ENCODE data around the gene RALB.
"Not testable (repeated sequence)": the region's sequence is repeated elsewhere in the genome, so short reads cannot be mapped to it uniquely, and the experiment has no call there.

The RALB gene

DNA sequence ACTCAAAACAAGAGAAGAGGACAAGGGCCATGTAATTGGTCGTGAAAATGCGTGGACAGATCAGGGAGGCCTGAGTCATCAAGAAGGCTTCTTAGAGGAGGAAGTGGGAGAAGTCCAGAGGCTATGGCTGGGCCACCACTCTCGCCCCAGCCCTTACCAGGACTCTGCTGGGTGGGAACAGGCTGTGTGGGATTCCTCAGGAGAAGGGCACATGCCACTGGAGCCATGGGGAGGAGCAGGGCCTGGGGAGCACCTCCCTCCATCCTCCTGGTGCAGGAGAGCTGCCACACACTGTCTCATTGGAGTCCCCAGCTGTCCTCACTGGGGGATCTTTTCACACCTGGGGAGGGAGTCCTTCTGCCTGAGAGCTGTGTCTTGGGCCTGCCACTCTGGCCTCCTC lies 9.4 kb upstream of the RALB start:
- DNase-seq (ENCODE audit: low read depth in 2 of 2): no peak

DNA sequence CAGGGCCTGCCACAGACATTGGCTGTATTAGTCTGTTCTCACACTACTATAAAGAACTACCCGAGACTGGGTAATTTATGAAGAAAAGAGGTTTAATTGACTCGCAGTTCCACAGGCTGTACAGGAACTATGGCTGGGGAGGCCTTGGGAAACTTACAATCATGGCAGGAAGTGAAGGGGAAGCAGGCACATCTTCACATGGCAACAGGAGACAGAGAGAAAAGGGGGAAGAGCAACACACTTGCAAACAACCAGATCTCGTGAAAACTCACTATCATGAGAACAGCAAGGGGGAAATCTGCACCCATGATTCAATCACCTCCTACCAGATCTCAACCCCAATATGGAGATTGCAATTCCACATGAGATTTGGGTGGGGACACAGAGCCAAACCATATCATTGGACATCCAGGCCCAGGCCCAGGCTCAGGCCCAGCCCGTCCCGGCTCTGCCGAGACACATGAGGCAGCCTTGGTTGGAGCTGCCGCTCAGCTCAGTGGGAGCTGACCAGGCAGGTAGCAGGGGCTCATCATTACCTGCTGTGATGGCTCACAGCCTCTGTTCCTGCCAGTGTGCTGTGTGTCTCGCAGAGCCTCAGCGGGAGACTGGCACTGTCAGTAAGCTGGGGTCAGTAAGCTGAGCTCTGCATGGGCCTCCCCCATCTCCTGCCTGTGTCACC lies 8.6 kb upstream of the RALB start:
- no peak for DNase-seq (ENCODE audit: low read depth in 2 of 2)

DNA sequence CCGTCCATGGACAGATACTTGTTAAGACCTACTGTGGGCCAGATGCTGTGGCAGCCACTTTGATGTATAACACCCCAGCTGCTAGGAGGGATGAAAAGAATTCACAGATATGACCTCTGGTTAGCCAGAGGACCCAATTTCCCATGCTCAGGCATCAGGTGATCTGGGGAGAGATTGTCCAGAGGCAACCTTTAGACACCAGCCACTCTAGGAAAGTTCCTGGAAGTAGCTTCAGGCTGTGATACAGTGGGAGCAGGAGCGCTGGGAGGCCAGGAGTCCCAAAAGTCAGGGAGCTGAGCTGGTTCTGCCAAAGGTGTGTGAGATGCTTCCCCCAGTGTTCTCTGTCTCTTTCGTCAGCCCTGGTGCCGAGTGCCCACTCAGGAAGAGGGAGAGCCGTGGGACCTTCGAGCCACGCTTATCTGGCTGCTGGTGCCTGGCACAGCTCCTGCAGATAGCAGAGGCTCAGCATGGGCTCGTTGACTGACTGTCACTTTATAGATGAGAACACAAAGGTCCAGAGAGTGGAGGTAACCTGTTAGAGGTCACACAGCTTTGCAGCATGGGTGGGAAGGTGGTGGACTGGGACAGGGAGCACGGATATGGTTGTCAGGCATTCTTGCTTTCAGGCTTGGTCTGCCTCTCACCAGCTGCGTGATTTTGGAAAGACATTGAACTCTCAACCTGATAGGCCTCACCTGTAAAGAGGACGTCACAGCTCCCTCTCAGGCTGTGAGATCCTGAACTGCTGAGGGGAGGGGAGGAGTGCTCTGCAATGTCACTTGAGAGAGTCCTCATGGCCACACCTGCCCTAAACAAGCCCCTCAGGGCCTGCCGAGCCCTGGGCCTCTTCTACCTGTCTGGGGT lies 7.8 kb upstream of the RALB start:
- no peak for DNase-seq (ENCODE audit: low read depth in 2 of 2)

DNA sequence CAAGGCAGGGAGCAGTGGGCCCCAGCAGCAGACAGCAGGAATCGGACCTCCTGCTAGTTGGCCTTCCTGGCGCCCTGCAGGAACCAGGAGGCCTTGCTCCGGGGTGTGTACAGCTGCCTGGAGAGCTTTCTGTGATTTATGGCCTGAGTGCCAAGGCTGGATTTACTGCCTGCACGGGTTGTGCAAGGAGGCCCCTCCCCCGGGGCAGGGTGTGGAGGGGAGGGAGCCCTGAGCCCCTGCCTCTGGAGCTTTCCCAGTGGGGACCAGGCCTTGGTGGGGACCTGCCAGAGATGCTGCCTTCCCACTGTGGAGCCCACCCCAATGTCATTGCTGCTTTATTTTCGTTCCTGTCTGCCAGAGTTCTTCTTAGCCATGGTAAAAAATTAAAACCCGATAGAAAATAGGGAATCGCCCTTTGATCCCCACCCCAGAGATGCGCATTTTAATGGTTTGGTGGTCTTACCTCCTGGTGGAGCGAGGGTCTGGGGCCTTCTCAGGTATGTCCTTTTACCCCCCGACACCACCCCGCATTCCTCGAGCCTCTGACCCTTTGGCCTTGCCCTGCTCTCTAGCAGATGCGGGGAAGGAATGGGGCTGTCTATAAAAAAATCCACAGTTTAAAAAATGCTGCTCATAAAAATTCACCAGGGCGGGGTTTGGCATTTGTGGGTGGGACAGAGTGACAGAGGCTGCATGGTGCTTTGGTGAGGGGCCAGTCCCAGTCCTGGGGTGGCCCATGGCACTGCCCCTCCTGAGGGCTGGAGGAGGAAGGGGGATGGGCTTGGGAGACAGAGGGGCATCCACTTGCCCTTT lies 6.9 kb upstream of the RALB start:
- DNase-seq (ENCODE audit: low read depth in 2 of 2): no peak

DNA sequence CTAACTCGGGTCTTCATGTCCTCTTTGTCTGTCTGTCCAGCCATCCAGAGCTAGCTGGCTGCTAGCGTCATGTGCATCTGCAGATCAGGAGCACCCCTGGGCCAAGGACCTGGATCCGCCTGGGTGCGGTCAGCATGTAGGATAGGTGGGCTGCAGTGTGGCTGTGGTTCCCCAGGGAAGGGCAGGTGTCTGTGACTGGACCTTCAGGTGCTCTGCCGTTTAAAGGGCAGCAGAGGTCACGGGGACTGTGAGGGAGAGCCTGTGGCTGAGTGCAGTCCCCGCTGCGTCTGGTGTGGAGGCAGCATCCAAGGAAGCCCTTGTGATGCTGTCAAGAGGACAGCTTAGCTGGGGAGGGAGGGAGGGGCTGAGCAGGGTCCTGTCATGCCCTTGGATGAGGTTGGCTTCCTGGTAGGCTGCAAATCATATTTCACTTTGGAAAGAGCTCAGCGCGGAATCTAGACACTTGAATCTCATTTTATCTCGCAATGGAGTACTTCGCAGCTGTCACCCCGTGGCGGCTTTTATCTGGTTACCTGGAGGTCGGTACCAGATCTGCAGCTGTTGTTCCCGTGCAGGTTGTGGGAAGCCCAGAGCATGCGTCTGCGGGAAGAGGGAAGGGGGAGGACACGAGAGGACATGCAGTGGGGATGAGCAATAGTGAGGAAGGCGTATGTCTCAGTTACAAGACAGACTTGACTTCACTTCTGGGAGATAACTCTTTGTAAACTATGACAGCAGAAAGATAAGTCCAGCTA lies 5.9 kb upstream of the RALB start:
- no peak for DNase-seq (ENCODE audit: low read depth in 2 of 2)

DNA sequence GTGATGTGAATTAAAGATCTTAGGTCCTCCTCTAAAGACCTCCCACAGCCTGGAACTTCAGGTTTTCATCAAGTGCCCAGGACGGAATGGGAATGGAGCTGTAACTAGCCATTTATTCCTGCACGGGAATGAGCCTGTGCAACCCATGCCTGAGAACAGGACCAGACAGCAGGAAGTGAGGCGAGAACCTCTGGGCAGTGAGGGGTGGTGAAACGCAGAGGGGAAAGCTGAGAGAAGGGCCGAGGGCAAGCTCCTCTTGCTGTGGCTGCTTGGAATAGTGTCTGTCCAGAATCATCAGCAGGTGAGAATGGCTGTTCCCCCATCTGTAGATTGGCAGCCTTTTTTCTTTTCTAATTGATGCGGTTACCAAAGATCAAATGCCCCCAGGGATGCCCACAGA lies 4.8 kb upstream of the RALB start:
- no peak for DNase-seq (ENCODE audit: low read depth in 2 of 2)

DNA sequence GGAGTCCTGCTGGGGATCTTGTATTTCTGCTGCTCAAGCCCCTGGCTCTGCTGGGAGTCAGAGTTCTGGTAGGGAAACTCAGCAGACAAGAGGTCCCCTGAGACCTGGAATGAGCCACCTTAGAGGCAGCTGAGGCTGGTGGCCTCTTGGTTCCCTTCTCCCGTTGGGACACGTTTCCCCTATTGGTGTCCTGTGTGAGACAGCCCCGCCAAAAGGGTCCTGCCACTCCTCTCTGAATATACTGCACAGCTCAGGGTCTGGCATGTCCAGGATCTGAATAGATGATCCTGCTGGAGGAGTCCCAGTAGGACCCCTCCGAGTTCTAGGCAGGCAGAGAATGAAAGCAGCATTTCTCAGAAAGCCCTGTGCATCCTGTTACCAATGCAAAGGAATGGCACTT lies 2.0 kb upstream of the RALB start:
- DNase-seq (ENCODE audit: low read depth in 2 of 2): no peak

DNA sequence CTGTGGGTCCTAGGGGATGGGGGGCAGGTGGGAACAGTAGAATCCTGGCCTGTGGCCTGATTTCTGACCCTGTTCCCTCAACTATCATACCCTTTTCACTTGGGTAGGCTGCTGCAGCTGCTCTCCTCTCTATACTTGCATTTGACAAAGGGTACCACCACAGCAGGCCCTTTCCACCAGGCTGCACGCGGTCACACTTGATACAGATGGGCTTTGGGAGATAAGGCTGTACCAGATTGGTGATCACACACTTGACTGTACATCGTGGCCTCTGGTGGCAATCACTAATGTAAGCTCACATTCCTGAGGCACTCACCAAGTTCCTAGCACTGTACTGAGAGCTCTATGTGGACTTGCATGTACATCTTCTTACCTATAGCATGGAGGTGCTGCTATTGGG lies 1.6 kb upstream of the RALB start:
- DNase-seq (ENCODE audit: low read depth in 2 of 2): no peak

DNA sequence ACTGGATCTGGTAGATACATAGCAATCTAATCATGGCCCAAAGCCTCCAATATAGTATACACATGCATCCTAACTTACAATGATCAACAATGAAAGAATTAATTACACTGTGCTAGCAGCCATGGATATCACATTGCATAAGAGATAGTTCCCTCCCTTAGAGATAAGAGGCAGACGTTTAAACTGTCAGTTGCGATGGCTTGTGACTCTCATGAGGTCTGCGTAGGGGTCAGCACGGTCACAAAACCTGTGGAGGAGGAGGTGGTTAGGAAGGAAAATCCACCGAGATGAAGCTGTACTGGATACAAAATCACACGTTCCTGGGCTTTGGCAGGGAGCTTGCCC lies 800 bp upstream of the RALB start:
- DNase-seq (ENCODE audit: low read depth in 2 of 2): no peak

DNA sequence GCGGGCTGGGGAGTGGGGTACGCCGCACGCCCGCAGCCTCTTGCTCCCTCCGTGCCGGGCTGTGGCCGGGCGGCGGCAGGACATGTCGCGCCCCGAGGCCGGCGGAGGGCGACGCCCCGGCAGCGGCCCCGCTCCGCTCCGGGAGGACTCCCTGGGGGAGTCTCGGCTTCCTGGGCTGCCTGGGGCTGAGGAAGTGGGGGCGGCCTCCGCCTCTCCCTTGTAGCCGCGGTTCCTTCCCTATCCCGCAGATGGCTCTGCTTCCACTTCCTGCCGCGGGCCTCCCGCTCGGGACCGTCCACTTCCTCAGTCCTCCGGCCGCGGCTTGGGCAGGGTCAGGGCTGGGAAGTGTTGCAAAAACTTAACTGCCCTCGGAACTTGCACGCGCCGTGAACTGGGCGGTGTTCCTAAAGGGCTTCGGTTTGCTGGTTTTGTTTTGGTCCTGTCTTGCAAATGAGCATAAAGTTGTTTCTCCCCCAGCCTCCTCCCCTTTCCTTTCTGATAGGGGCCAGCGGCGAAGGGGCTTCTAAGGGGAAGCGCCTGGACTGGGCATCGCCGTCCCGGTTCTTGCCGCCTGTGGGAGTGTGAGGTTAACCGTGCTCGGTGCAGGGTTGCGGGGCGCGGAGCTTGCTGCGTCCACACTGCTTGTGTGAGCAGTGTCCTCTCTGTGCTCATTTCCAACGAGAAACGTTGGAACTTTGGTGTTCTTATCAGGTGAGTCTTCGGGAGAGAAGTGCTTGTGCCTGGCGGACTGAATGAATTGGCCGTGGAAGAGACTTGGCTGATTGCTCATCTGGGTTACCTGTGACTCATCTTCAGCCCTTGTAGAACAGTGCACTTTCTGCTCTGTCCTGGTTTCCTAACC lies 600 bp downstream of the RALB start:
- DNase-seq (ENCODE audit: low read depth in 2 of 2): peak in 1 of 2 donors; percentile 27

DNA sequence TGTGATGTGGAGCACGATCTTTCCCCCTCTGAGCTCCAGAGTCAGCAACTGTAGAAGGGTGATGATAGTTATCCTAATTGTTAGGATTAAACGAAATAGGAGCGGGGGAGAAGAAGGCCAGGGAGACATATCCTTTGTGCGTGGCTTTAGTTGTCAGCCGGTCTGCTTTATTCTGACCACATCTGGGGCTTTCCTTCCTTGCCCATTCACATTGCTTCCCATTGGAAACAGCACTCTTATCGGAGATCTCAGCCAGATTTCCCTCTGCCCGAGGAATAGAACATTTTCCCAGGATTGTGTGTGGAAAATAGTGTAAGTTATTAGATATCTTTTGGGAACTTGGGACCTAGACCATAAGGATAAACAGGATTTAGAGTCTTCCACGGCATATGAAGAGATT lies 1.5 kb downstream of the RALB start:
- DNase-seq (ENCODE audit: low read depth in 2 of 2): no peak

DNA sequence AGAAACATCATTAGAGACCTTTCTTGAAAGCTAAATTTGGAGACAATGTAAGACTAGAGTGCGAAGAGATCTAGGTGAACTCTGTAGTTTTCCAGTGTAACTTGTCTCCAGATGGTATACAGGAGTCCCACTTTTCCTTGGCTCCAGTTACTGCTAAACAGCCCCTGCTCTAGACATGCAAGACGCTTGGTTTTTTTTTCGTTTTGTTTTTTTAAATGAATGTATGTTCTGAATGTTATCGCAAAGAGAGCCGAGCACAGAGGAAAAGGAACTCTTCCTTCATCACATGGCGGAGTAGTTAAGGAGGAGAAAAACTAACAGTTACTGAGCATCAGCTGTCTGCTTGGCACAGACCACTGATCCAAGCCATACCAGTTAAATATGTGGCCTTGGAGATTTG lies 2.4 kb downstream of the RALB start:
- no peak for DNase-seq (ENCODE audit: low read depth in 2 of 2)

DNA sequence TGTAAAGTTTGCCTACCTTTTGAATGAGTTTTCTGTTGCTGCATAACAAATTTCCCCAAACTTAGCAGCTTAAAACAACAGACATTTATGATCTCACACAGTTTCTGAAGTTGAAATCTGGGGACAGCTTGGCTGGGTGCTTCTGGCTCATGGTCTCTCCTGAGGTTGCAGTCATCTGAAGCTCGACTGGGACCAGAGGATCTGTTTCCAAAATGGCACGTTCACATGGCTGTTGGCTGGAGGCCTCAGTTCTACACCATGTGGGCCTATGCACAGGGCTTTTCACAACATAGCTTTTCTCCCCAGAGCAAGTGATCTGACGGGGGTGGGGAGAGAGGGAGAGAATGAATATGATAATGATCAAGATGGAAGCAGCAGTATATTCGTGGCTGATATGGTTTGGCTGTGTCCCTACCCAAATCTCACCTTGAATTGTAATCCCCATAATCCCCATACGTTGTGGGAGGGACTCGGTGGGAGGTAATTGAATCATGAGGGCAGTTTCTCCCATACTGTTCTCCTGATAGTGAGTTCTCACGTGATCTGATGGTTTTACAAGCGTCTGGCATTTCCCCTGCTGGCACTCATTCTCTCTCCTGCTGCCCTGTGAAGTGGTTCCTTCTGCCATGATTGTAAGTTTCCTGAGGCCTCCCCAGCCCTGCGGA lies 3.5 kb downstream of the RALB start:
- DNase-seq (ENCODE audit: low read depth in 2 of 2): no peak

DNA sequence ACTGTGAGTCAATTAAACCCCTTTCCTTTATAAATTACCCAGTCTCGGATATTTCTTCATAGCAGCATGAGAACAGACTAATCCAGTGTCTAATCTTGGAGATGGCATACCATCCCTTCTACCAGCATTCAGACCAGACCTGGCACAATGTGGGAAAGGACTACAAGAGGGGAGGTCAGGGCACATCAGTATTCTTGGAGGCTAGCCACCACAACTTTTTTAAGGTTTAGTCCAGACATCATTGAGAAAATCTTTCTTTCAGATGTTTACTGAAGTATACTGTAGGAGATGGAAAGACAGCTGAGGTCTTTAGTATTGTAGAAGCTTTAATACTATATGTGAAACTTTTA lies 4.0 kb downstream of the RALB start:
- no peak for DNase-seq (ENCODE audit: low read depth in 2 of 2)

DNA sequence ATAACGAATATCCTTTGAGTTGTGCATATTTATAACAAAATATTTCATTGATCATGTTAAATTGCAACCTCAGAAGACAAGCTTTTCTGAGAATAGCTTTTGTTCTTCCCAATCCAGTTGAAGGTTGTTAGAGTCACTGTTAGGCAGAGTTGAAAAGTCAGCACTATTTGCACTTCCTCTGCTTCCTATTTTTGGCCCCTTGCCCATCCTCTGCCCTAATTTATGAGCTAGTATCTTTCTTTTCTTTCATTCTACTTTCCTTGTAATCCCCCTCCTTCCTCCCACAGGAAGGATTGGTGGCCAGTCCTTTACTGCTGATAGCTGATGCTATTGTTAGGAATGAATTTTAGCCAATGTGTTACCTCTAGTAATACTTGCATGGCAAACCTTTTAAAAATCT lies 4.9 kb downstream of the RALB start:
- DNase-seq (ENCODE audit: low read depth in 2 of 2): no peak

DNA sequence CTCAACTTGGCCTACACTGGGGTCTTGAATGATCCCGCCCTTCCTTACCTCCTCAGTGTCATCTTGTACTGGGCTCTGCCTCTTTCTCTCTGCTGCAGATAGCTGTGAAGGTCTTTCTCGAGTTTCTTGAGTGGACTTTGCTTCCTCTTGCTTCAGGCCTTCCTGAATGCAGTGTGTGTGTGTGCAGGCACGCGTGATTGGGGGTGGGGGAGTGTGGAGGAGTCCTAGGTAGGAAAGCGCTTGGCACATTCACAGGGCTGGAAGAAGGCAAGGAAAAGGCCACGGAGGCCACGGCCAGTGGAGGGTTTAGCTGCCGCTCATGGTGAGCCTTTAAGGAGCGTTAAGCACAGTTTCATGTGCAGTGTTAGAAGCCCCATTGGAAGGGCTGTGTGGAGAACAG lies 5.5 kb downstream of the RALB start:
- DNase-seq (ENCODE audit: low read depth in 2 of 2): no peak

DNA sequence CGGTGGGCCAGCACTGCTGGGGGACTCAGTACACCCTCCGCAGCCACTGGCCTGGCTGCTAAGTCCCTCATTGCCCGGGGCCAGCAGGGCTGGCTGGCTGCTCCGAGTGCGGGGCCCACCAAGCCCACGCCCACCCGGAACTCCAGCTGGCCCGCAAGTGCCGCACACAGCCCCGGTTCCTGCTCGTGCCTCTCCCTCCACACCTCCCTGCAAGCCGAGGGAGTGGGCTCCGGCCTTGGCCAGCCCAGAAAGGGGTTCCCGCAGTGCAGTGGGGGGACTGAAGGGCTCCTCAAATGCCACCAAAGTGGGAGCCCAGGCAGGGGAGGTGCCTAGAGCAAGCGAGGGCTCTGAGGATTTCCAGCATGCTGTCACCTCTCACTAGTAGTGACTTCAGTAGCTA lies 7.3 kb downstream of the RALB start:
- not testable (repeated sequence) for DNase-seq (ENCODE audit: low read depth in 2 of 2)

DNA sequence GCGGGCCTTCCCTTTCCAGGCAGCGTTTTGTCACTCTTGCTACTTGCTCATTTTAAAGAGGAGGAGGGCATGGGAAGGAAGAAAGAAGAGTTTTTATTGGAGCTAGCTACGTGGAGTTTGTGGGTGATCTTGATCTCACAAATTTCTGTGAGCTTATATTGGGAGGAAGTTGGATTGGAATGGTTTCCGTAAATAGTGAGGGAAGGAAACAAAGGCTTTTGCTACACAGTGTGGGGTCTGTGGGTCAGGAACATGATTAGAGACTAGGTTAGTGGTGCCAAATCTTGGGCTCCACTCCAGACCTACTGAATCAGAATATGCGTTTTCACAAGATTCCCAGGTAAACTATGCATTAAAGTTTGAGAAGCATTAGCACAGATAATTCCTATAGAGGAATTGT lies 8.1 kb downstream of the RALB start:
- no peak for DNase-seq (ENCODE audit: low read depth in 2 of 2)

DNA sequence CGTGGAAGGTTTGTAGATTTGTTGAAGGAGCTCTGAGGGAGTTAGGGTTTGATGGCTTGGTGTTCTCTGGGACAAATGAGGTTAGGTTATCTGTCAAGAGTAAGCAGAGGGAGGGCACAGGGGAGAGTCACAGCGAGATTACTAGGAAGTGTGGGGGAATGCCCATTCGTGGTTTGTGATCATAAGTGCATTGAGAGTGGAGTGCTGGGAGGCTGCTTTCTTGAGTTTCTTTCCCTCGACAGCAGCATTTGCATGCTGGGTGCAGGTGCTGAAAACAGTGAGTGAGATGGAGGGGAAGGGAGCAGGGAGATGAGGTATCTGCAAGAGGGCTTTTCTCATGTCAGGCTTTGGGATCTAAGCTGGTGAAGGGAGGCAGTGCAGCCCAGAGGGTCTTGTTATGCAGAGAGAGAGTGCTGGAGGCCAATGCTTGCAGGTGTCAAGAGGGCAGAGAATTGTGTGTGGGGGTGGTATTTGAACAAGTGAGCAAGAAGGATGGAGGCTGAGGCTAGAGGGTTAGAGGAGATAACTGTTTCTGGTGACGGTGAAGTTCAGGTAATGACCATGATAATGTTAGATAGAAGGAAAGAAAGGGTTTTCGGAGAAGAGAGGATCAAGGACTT lies 8.8 kb downstream of the RALB start:
- no peak for DNase-seq (ENCODE audit: low read depth in 2 of 2)

DNA sequence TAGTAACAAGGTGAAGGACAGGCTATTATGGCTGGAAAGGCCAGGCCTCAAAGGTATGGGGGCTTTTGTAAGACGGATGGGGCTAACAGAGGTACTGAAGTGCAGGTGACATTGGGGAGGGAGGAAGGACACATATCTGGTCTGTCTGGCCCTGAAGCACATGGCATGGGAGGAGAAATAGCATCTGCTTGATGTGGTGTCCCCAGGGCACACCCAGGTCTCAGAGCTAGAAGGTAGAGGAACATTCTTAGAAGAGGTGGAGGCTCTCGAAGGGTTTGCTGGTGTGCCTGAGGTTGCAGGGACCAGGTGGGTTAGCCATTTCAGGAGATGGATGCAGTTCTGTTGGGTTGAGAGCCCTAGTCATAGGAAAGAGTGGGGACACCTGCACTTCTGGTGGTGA lies 9.5 kb downstream of the RALB start:
- DNase-seq (ENCODE audit: low read depth in 2 of 2): no peak

Measured in stimulated activated CD8-positive, alpha-beta memory T cell treated with anti-CD3 and anti-CD28 coated beads, Interleukin-7, amount 100 ng/mL, for 1 hour (primary cell).